Panc1 (cell line): ENCODE results near the gene TMEM163. TPM values are rescaled to one million over a fixed set of nuclear protein-coding genes. Genes with fewer than 3 reads are reported as not detected.

Experiments
- ATAC-seq: fragments of 200-7000 bp; cut with Tn5 transposase; 2 replicates; pipeline ENCODE4 v1.9.1; 2020; ENCODE audit warnings: mild to moderate bottlenecking, moderate library complexity
- BruUV-seq: library from RNA; stranded (reverse); fragments of 400-500 nt; replicated peaks from 2 replicates; lab custom pipeline; 2021; lab: Mats Ljungman, UMichigan
- CTCF ChIA-PET: fragments of 300-600 bp; sonication (Branson Sonifier 250); formaldehyde crosslinking; loops from one replicate; lab custom pipeline; 2022; ENCODE audit warnings: antibody characterized with exemption; lab: Charles Lee
- POLR2A ChIA-PET: fragments of 300-600 bp; sonication (Branson Sonifier 250); formaldehyde crosslinking; loops from one replicate; lab custom pipeline; 2022; ENCODE audit warnings: antibody characterized with exemption; lab: Charles Lee
- DNase-seq: peaks from one replicate; pipeline ENCODE4 v3.0.0-alpha.2; 2010; ENCODE audit warnings: low read depth, low spot score
- H3K27ac ChIP-seq: 2 replicates; pipeline ENCODE4 v1.5.1; 2011; ENCODE audit warnings: mild to moderate bottlenecking, low read length, inconsistent platforms
- H3K27me3 ChIP-seq: fragments of 200-500 bp; sonication (Bioruptor generic); 2 replicates; pipeline ENCODE4 v1.6.0; 2014; ENCODE audit warnings: low read length, inconsistent platforms; ENCODE audit not compliant: control insufficient read depth, insufficient read depth
- H3K36me3 ChIP-seq: fragments of 200-500 bp; sonication (Bioruptor generic); 2 replicates; pipeline ENCODE4 v1.5.1; 2014; ENCODE audit warnings: inconsistent platforms, mild to moderate bottlenecking, low read length, moderate library complexity; ENCODE audit not compliant: control insufficient read depth, insufficient read depth
- H3K4me1 ChIP-seq: 2 replicates; pipeline ENCODE4 v1.5.1; 2011; ENCODE audit warnings: inconsistent platforms, mild to moderate bottlenecking, low read length, moderate library complexity; ENCODE audit not compliant: control insufficient read depth, insufficient read depth
- H3K4me3 ChIP-seq, 2 experiments: 2 replicates each; pipeline ENCODE4 v1.5.1; 2011 to 2012; ENCODE audit warnings: low read depth in 2 of 2, low read length in 2 of 2, mild to moderate bottlenecking in 2 of 2, inconsistent platforms in 1 of 2, moderate library complexity in 1 of 2
- H3K9me3 ChIP-seq: fragments of 200-500 bp; sonication (Bioruptor generic); 2 replicates; pipeline ENCODE4 v1.5.1; 2014; ENCODE audit warnings: low read depth, mild to moderate bottlenecking, inconsistent platforms, low read length, moderate library complexity; ENCODE audit not compliant: control insufficient read depth, insufficient read depth
- CTCF ChIP-seq: fragments of 450-650 bp; IDR thresholded peaks from 2 replicates; pipeline ENCODE4 v1.5.1; 2017; ENCODE audit warnings: mild to moderate bottlenecking
- POLR2AphosphoS5 ChIP-seq: IDR thresholded peaks from 2 replicates; pipeline ENCODE4 v1.6.1; 2012; ENCODE audit warnings: mild to moderate bottlenecking, low read depth, low read length, moderate library complexity
- REST ChIP-seq, 2 experiments: IDR thresholded peaks; 2 replicates each; pipeline ENCODE4 v1.6.1; 2011 to 2012; ENCODE audit warnings: low read depth in 2 of 2, control low read depth in 1 of 2, low read length in 1 of 2, mild to moderate bottlenecking in 1 of 2, moderate library complexity in 1 of 2; ENCODE audit not compliant: insufficient read depth in 1 of 2
- SIN3A ChIP-seq: IDR thresholded peaks from 2 replicates; pipeline ENCODE4 v1.6.1; 2012; ENCODE audit warnings: low read depth, mild to moderate bottlenecking, low read length, moderate library complexity, borderline replicate concordance; ENCODE audit not compliant: insufficient read depth
- TCF7L2 ChIP-seq: IDR thresholded peaks from 2 replicates; pipeline ENCODE4 v1.6.1; 2011; ENCODE audit warnings: mild to moderate bottlenecking, low read depth, low read length, inconsistent platforms
- in situ Hi-C: cut with HindIII; loops from 2 replicates; pipeline ENCODE4 v1.10.0; 2016; ENCODE audit warnings: low sequenced_read_pairs, low pct_unique_long_range_greater_than_20kb
- intact Hi-C: fragments of 100-400 bp; cut with micrococcal nuclease; formaldehyde crosslinking; loops from one replicate; pipeline ENCODE4 v1.10.0; 2022; ENCODE audit not compliant: unreplicated experiment
- total RNA-seq: library from RNA; stranded (reverse); gene quantifications from one replicate; pipeline ENCODE4 v1.2.1, GENCODE V29; 2021; ENCODE audit not compliant: unreplicated experiment

The TMEM163 gene
- total RNA-seq, 1 experiment from 2014 or later, result not detected

GRCh38 chr2:134512734-134513464 lies 205.9 kb downstream of the TMEM163 start:
- no peak overlapping the region for H3K4me3 ChIP-seq
- no peaks in the 10 kb centered on the region for H3K4me1 ChIP-seq
- ATAC-seq (no peak), DNase-seq (no peak)
- in situ Hi-C loops (no loop called here), intact Hi-C loops (no loop called here)
- H3K36me3 ChIP-seq, result no peaks in the 10 kb centered on the region
- TF ChIP-seq POLR2AphosphoS5 (no peak), REST (IDR thresholded peaks at IDR 0.05; ENCODE audit: insufficient read depth in 1 of 2, low read depth in 2 of 2, low read length in 1 of 2) (no peak), TCF7L2 (no peak), CTCF (no peak), SIN3A (no peak)
- ChIA-PET POLR2A (no interaction called here), CTCF (interaction anchor here (0.7 kb wide), 1 partner anchor 48 kb away, joined by 4 read pairs; no protein-coding TSS in a partner anchor)
- H3K27ac ChIP-seq, result no peak overlapping the region
- H3K9me3 ChIP-seq, result no peaks in the 10 kb centered on the region
- H3K27me3 ChIP-seq, result peaks cover 12% of the 10 kb centered on the region
- no TSS peak for BruUV-seq

- no peak for DNase-seq
- no peak for ATAC-seq
- H3K36me3 ChIP-seq, result no peaks in the 10 kb centered on the region
- peaks cover 9% of the 10 kb centered on the region for H3K27me3 ChIP-seq
- TF ChIP-seq TCF7L2, result no peak
- no peak for TF ChIP-seq POLR2AphosphoS5
- TF ChIP-seq SIN3A, result no peak
- TF ChIP-seq CTCF, result no peak
- TF ChIP-seq REST (IDR thresholded peaks at IDR 0.05; ENCODE audit: insufficient read depth in 1 of 2, low read depth in 2 of 2, low read length in 1 of 2), result no peak
- BruUV-seq, result no TSS peak
- no peak overlapping the region for H3K4me3 ChIP-seq
- ChIA-PET POLR2A (no interaction called here), CTCF (no interaction called here)
- in situ Hi-C loops, result no loop called here
- H3K9me3 ChIP-seq, result no peaks in the 10 kb centered on the region
- intact Hi-C loops, result no loop called here
- H3K4me1 ChIP-seq, result no peaks in the 10 kb centered on the region
- H3K27ac ChIP-seq, result no peak overlapping the region
Measured at GRCh38 chr2:134508391-134508790, 210.4 kb downstream of the TMEM163 start.
